Measurements from ENCODE around the gene ALDH18A1. TPM values are rescaled to one million over a fixed set of nuclear protein-coding genes. Genes with fewer than 3 reads are reported as not detected.

The ALDH18A1 gene
- total and polyA plus RNA-seq, 2 donors (not counting 3 experiments of a cell fraction or from before 2014, with no cell fraction given), result 53.2 to 92.6 TPM

GRCh38 chr10:95564291-95564690 lies 92.2 kb downstream of the ALDH18A1 start:
- peaks cover 2 to 7% of the 10 kb centered on the region in 2 experiments for H3K27me3 ChIP-seq (ENCODE audit: control insufficient read depth in 2 of 2, insufficient read depth in 2 of 2, low read length in 2 of 2)
- H3K9me3 ChIP-seq (replicated peaks; ENCODE audit: control insufficient read depth, insufficient read depth, low read length), result no peaks in the 10 kb centered on the region
- no peaks in the 10 kb centered on the region for H3K36me3 ChIP-seq (ENCODE audit: control insufficient read depth in 2 of 2, extremely low read depth in 1 of 2, insufficient read depth in 2 of 2, low read length in 2 of 2)
- no peak overlapping the region for H3K4me3 ChIP-seq (replicated peaks in 1 of 3; ENCODE audit: insufficient read depth in 1 of 3, low read depth in 1 of 3, low read length in 3 of 3)
- H3K27ac ChIP-seq (ENCODE audit: insufficient read depth, low read depth, low read length), result no peak overlapping the region
- dilution Hi-C loops (cut with MboI; ENCODE audit: extremely low pct_ligation_motif_present, low sequenced_read_pairs), result no loop called here
- DNase-seq (ENCODE audit: low read depth, low spot score), result no peak
- TF ChIP-seq EZH2 (IDR thresholded peaks at IDR 0.05; ENCODE audit: borderline replicate concordance, low read depth, low read length, severe bottlenecking) (no peak), JUN (IDR thresholded peaks at IDR 0.05; ENCODE audit: borderline replicate concordance, insufficient read depth, insufficient read length, low read depth) (no peak), FOS (IDR thresholded peaks at IDR 0.05; ENCODE audit: borderline replicate concordance, insufficient read depth, low read length) (no peak), CTCF (IDR thresholded peaks at IDR 0.05; ENCODE audit: extremely low read depth in 1 of 2, insufficient read depth in 1 of 2, low read depth in 1 of 2, low read length in 2 of 2) (no peak), GATA2 (IDR thresholded peaks at IDR 0.05; ENCODE audit: insufficient read depth, insufficient read length, low read depth, low read length) (no peak), MYC (IDR thresholded peaks at IDR 0.05; ENCODE audit: low read depth, low read length) (no peak), POLR2AphosphoS5 (IDR thresholded peaks at IDR 0.05; ENCODE audit: insufficient read depth, low read depth, low read length) (no peak), POLR2A (IDR thresholded peaks at IDR 0.05; ENCODE audit: low read depth, low read length) (no peak), MAX (IDR thresholded peaks at IDR 0.05; ENCODE audit: insufficient read depth, insufficient read length) (no peak)
- no peak overlapping the region for H3K9ac ChIP-seq (replicated peaks; ENCODE audit: extremely low read depth, insufficient read depth, low read length)
- no peaks in the 10 kb centered on the region for H3K79me2 ChIP-seq (ENCODE audit: control insufficient read depth, insufficient read depth, low read length)
- no peak overlapping the region for H3K4me2 ChIP-seq (ENCODE audit: insufficient read depth, low read length)
- intact Hi-C loops (cut with micrococcal nuclease), result no loop called here
- H2AFZ ChIP-seq (ENCODE audit: low read depth, low read length), result no peak overlapping the region
- FAIRE-seq, result no peak
- H4K20me1 ChIP-seq (replicated peaks; ENCODE audit: control insufficient read depth, extremely low read depth, insufficient read depth, low read length), result no peaks in the 10 kb centered on the region
- no TSS peak for BruUV-seq (replicated peaks)
- ChIA-PET POLR2A (no interaction called here), CTCF (no interaction called here)
- H3K9me1 ChIP-seq (replicated peaks; ENCODE audit: control insufficient read depth, extremely low read depth, insufficient read depth, low read length), result no peaks in the 10 kb centered on the region
- peaks cover 2% of the 10 kb centered on the region for H3K4me1 ChIP-seq (ENCODE audit: control insufficient read depth, extremely low read depth, insufficient read depth, low read length)
